GM12874 (cell line): Measurements from ENCODE around the gene DPYSL3.

Experiments
- CTCF ChIP-seq: IDR thresholded peaks from 2 replicates; pipeline ENCODE4 v1.5.1; 2011; ENCODE audit warnings: low read depth, mild to moderate bottlenecking, control low read depth, low read length, moderate library complexity; ENCODE audit not compliant: insufficient read depth

DPYSL3 gene

GRCh38 chr5:147445917-147446316 is 64.0 kb downstream of the DPYSL3 start:
- no peak for TF ChIP-seq CTCF

GRCh38 chr5:147445090-147445489 is 64.8 kb downstream of the DPYSL3 start:
- no peak for TF ChIP-seq CTCF

- no peak for TF ChIP-seq CTCF
Observed at GRCh38 chr5:147442224-147442623, 67.6 kb downstream of the DPYSL3 start.

- TF ChIP-seq CTCF, result no peak
Observed at GRCh38 chr5:147441191-147441695, 68.6 kb downstream of the DPYSL3 start.

- no peak for TF ChIP-seq CTCF
Observed at GRCh38 chr5:147439254-147439653, 70.6 kb downstream of the DPYSL3 start.

- TF ChIP-seq CTCF, result no peak
Observed at GRCh38 chr5:147437161-147437596, 72.7 kb downstream of the DPYSL3 start.

- TF ChIP-seq CTCF, result no peak
Observed at GRCh38 chr5:147436596-147436995, 73.3 kb downstream of the DPYSL3 start.
